ACC112 (cell line): Measurements from ENCODE around the gene PTK7.
"Not testable (repeated sequence)": the region's sequence is repeated elsewhere in the genome, so short reads cannot be mapped to it uniquely, and the experiment has no call there.

Source experiments
- H2AFZ ChIP-seq: fragments of 200-600 bp; sonication (generic); one replicate; pipeline ENCODE4 v1.6.0; 2017; ENCODE audit warnings: antibody characterized with exemption, low read length; ENCODE audit not compliant: unreplicated experiment
- H3K27ac ChIP-seq: fragments of 200-600 bp; sonication (generic); 2 replicates; pipeline ENCODE4 v1.5.1; 2014; ENCODE audit warnings: low read depth, mild to moderate bottlenecking, antibody characterized with exemption, low read length, moderate library complexity
- H3K27me3 ChIP-seq: fragments of 200-600 bp; sonication (generic); 2 replicates; pipeline ENCODE4 v1.6.1; 2014; ENCODE audit warnings: mild to moderate bottlenecking, antibody characterized with exemption, low read length, moderate library complexity, mixed read lengths; ENCODE audit not compliant: insufficient read depth
- H3K36me3 ChIP-seq: fragments of 200-600 bp; sonication (generic); 2 replicates; pipeline ENCODE4 v1.6.1; 2016; ENCODE audit warnings: mild to moderate bottlenecking, antibody characterized with exemption, low read length, moderate library complexity, mixed read lengths; ENCODE audit not compliant: insufficient read depth
- H3K4me1 ChIP-seq: fragments of 200-600 bp; sonication (generic); one replicate; pipeline ENCODE4 v1.6.1; 2016; ENCODE audit warnings: low read length, mixed read lengths; ENCODE audit not compliant: insufficient read depth, unreplicated experiment, control insufficient read depth
- H3K4me3 ChIP-seq: fragments of 200-600 bp; sonication (generic); 2 replicates; pipeline ENCODE4 v1.5.1; 2014; ENCODE audit warnings: mild to moderate bottlenecking, low read depth, low read length
- H3K79me2 ChIP-seq: fragments of 200-600 bp; sonication (generic); one replicate; pipeline ENCODE4 v1.6.0; 2016; ENCODE audit warnings: low read length; ENCODE audit not compliant: control insufficient read depth, unreplicated experiment, insufficient read depth

The PTK7 gene

GRCh38 chr6:43129434-43130194 lies 53.5 kb downstream of the PTK7 start:
- H2AFZ ChIP-seq = no peak overlapping the region
- H3K36me3 ChIP-seq = no peaks in the 10 kb centered on the region

GRCh38 chr6:43130429-43130828 lies 54.3 kb downstream of the PTK7 start:
- Histone ChIP-seq H3K36me3 (no peaks in the 10 kb centered on the region), H3K4me3 (no peak overlapping the region), H2AFZ (no peak overlapping the region), H3K27ac (no peak overlapping the region), H3K4me1 (peaks cover 25% of the 10 kb centered on the region), H3K79me2 (no peaks in the 10 kb centered on the region), H3K27me3 (no peaks in the 10 kb centered on the region)

More at GRCh38 chr6:43129434-43130194, 53.5 kb downstream of the PTK7 start:
- no peak overlapping the region for H3K27ac ChIP-seq
- H3K79me2 ChIP-seq = peaks cover 1% of the 10 kb centered on the region
- no peaks in the 10 kb centered on the region for H3K27me3 ChIP-seq
- H3K4me3 ChIP-seq = no peak overlapping the region
- H3K4me1 ChIP-seq = peaks cover 30% of the 10 kb centered on the region

GRCh38 chr6:43131379-43131778 lies 55.3 kb downstream of the PTK7 start:
- not testable (repeated sequence) for H2AFZ ChIP-seq, H3K27me3 ChIP-seq, H3K4me3 ChIP-seq, H3K79me2 ChIP-seq, H3K27ac ChIP-seq, H3K36me3 ChIP-seq
- H3K4me1 ChIP-seq = peaks cover 16% of the 10 kb centered on the region

GRCh38 chr6:43138267-43138666 lies 62.2 kb downstream of the PTK7 start:
- no peak overlapping the region for H3K4me3 ChIP-seq
- H3K27ac ChIP-seq = no peak overlapping the region
- H3K79me2 ChIP-seq = no peaks in the 10 kb centered on the region
- H3K4me1 ChIP-seq = no peaks in the 10 kb centered on the region
- H2AFZ ChIP-seq = no peak overlapping the region
- no peaks in the 10 kb centered on the region for H3K27me3 ChIP-seq
- no peaks in the 10 kb centered on the region for H3K36me3 ChIP-seq

GRCh38 chr6:43139973-43140372 lies 63.9 kb downstream of the PTK7 start:
- not testable (repeated sequence) for H3K36me3 ChIP-seq, H3K79me2 ChIP-seq, H3K27me3 ChIP-seq, H3K4me1 ChIP-seq, H3K27ac ChIP-seq, H3K4me3 ChIP-seq, H2AFZ ChIP-seq

GRCh38 chr6:43141644-43142043 lies 65.5 kb downstream of the PTK7 start:
- Histone ChIP-seq H3K27me3 (no peaks in the 10 kb centered on the region), H3K79me2 (no peaks in the 10 kb centered on the region), H3K27ac (no peak overlapping the region), H3K36me3 (no peaks in the 10 kb centered on the region), H3K4me3 (no peak overlapping the region), H3K4me1 (peaks cover 8% of the 10 kb centered on the region), H2AFZ (no peak overlapping the region)

- Histone ChIP-seq H3K27me3 (no peaks in the 10 kb centered on the region), H3K4me1 (peaks cover 8% of the 10 kb centered on the region), H3K27ac (no peak overlapping the region), H3K4me3 (no peak overlapping the region), H3K36me3 (no peaks in the 10 kb centered on the region), H3K79me2 (no peaks in the 10 kb centered on the region), H2AFZ (no peak overlapping the region)
These were observed 66.0 kb downstream of the PTK7 start for GRCh38 chr6:43142101-43142500.

GRCh38 chr6:43143235-43144128 lies 67.4 kb downstream of the PTK7 start:
- peaks cover 8% of the 10 kb centered on the region for H3K4me1 ChIP-seq
- peak overlapping the region; percentile 52 for H2AFZ ChIP-seq
- no peaks in the 10 kb centered on the region for H3K27me3 ChIP-seq
- no peak overlapping the region for H3K27ac ChIP-seq
- no peak overlapping the region for H3K4me3 ChIP-seq
- H3K36me3 ChIP-seq = no peaks in the 10 kb centered on the region
- no peaks in the 10 kb centered on the region for H3K79me2 ChIP-seq

- Histone ChIP-seq H2AFZ (no peak overlapping the region), H3K4me3 (no peak overlapping the region), H3K79me2 (no peaks in the 10 kb centered on the region), H3K27ac (no peak overlapping the region), H3K4me1 (peaks cover 12% of the 10 kb centered on the region), H3K36me3 (no peaks in the 10 kb centered on the region), H3K27me3 (no peaks in the 10 kb centered on the region)
These were observed 68.8 kb downstream of the PTK7 start for GRCh38 chr6:43144879-43145278.

- no peaks in the 10 kb centered on the region for H3K79me2 ChIP-seq
- no peak overlapping the region for H2AFZ ChIP-seq
- H3K27ac ChIP-seq = no peak overlapping the region
- H3K27me3 ChIP-seq = no peaks in the 10 kb centered on the region
- no peaks in the 10 kb centered on the region for H3K36me3 ChIP-seq
- H3K4me3 ChIP-seq = no peak overlapping the region
- peaks cover 12% of the 10 kb centered on the region for H3K4me1 ChIP-seq
These were observed 70.1 kb downstream of the PTK7 start for GRCh38 chr6:43146261-43146660.
